Uterus (tissue), 2 donors: ENCODE results near the gene MAMDC2.

Experiments used
- CTCF ChIP-seq, 4 experiments: fragments of 200-600 bp in 2 of 4; fragments of 450-650 bp in 2 of 4; sonication (generic) in 2 of 4; IDR thresholded peaks; one replicate each; pipeline ENCODE4 v1.5.1; 2016 to 2019; ENCODE audit warnings: antibody characterized with exemption in 4 of 4, mild to moderate bottlenecking in 2 of 4, moderate library complexity in 1 of 4
- POLR2A ChIP-seq, 2 donors: fragments of 450-650 bp; IDR thresholded peaks; one replicate each; pipeline ENCODE4 v1.6.1; 2016; ENCODE audit warnings: antibody characterized with exemption in 2 of 2, mild to moderate bottlenecking in 1 of 2, moderate library complexity in 1 of 2

- TF ChIP-seq POLR2A (IDR thresholded peaks at IDR 0.05) (no peak), CTCF (IDR thresholded peaks at IDR 0.05) (no peak)
Observed at GRCh38 chr9:70073193-70073592, 29.5 kb downstream of the MAMDC2 start.
